ENCODE data around the gene LRRC31. TPM values are rescaled to one million over a fixed set of nuclear protein-coding genes. Genes with fewer than 3 reads are reported as not detected.

Gene LRRC31
- total and polyA plus RNA-seq, 2 of the 8 experiments (the other 6 are each of a cell fraction or from before 2014, with no cell fraction given) = not detected

DNA sequence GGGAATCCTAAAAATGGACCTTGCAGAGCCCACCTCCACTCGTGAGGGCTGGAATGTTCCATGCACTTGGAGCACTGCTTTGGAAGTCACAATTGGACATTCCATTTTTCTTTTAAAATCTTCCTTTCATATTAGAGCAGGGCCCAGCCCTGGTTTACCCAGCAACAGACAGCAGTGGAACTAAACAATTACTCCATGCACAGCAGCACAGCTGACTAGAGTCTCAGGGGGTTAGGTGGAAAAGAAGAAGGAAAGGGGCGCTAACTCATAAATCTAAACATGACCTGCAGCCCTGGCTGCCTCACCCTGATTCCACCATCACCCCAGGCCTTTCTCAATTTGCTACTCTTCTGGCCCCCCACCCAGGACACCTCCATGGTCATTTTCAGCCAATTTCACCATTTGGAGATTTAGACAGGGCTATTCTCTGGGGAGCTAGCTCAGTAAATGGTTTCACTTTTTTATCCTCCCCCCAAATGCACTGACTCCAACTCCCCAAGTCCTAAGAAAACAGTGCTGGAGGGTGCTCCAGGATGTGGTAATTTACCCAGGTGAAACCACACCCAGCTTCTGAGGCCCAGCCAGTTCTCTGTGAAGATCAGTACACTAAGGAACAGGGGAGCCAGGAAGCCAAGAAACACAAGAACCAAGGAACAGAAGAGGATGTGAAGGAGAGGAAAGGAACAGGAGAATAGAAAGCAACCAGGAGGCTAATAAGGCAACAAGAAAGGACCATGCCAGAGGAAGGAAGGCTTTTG lies 1.6 kb upstream of the LRRC31 start:
- H3K27ac ChIP-seq (ENCODE audit: low read depth, low read length) = no peak overlapping the region
- no peak overlapping the region for H2AK5ac ChIP-seq (ENCODE audit: low read depth, low read length)

More for the DNA sequence above, 1.6 kb upstream of the LRRC31 start:
- Histone ChIP-seq H3K36me3 (ENCODE audit: control insufficient read depth in 2 of 4, insufficient read depth in 4 of 4, low read length in 3 of 4) (no peaks in the 10 kb centered on the region), H3K79me2 (ENCODE audit: control insufficient read depth in 1 of 2, insufficient read depth in 2 of 2, low read length in 2 of 2) (no peaks in the 10 kb centered on the region), H3K4ac (replicated peaks; ENCODE audit: insufficient read length, low read depth, low read length) (no peak overlapping the region), H2BK20ac (ENCODE audit: low read length) (no peak overlapping the region), H3K23ac (ENCODE audit: insufficient read length) (no peak overlapping the region), H3K4me3 (ENCODE audit: extremely low read depth in 1 of 4, insufficient read depth in 2 of 4, low read depth in 3 of 4, low read length in 4 of 4) (no peak overlapping the region), H3K4me2 (ENCODE audit: insufficient read depth in 1 of 2, low read depth in 2 of 2, low read length in 2 of 2) (no peak overlapping the region), H3K79me1 (ENCODE audit: low read depth, low read length) (no peaks in the 10 kb centered on the region), H2BK5ac (ENCODE audit: low read depth, low read length) (no peak overlapping the region), H3K4me1 (replicated peaks in 1 of 4; ENCODE audit: control insufficient read depth in 3 of 4, insufficient read depth in 4 of 4, low read length in 3 of 4) (peaks cover 0 to 2% (median 0%) of the 10 kb centered on the region in 4 experiments; a peak in 1 of 7 replicates), H3K14ac (ENCODE audit: insufficient read length) (no peak overlapping the region), H4K20me1 (replicated peaks in 1 of 2; ENCODE audit: control insufficient read depth in 1 of 2, insufficient read depth in 2 of 2, low read length in 2 of 2) (no peaks in the 10 kb centered on the region), H3K56ac (replicated peaks; ENCODE audit: insufficient read length, low read depth, low read length) (no peak overlapping the region), H2BK12ac (ENCODE audit: low read depth, low read length) (no peak overlapping the region), H3K18ac (ENCODE audit: extremely low read depth, low read length) (no peak overlapping the region), H2AFZ (ENCODE audit: low read length) (no peak overlapping the region), H4K91ac (replicated peaks; ENCODE audit: insufficient read length, low read length) (no peak overlapping the region), H2BK15ac (ENCODE audit: low read length) (no peak overlapping the region), H3K27me3 (replicated peaks in 1 of 4; ENCODE audit: control insufficient read depth in 3 of 4, extremely low read depth in 1 of 4, insufficient read depth in 3 of 4, low read length in 3 of 4) (no peaks in the 10 kb centered on the region), H3K9ac (replicated peaks in 1 of 4; ENCODE audit: extremely low read depth in 1 of 4, low read depth in 3 of 4, low read length in 3 of 4) (no peak overlapping the region; a peak in 1 of 7 replicates), H4K5ac (ENCODE audit: insufficient read length, low read depth, low read length) (no peak overlapping the region), H3K9me3 (ENCODE audit: insufficient read depth in 2 of 2, low read depth in 1 of 2, low read length in 1 of 2) (no peaks in the 10 kb centered on the region), H2BK120ac (replicated peaks; ENCODE audit: low read depth, low read length) (no peak overlapping the region), H3K23me2 (ENCODE audit: low read depth, low read length) (no peaks in the 10 kb centered on the region), H4K8ac (ENCODE audit: extremely low read depth, insufficient read depth, low read length) (no peak overlapping the region)
- WGBS, 2 experiments (ENCODE audit: extremely low coverage in 1 of 2, insufficient coverage in 1 of 2, insufficient read length in 1 of 2, insufficient replicate concordance in 2 of 2, low coverage in 1 of 2, low lambda C conversion rate in 2 of 2, missing lambda C conversion rate in 1 of 2) = 100% methylated on average over 2 of the region's 2 CpGs; no CpG with 5 or more reads in 1 of the 2 experiments
- no peak for TF ChIP-seq CBX5 (IDR thresholded peaks at IDR 0.05; ENCODE audit: low read depth, low read length)
- no peak for TF ChIP-seq CHD2 (IDR thresholded peaks at IDR 0.05; ENCODE audit: low read length)
- TF ChIP-seq FOSL1 (IDR thresholded peaks at IDR 0.05; ENCODE audit: insufficient read depth, low read depth, low read length) = no peak
- TF ChIP-seq PHF8 (conservative IDR thresholded peaks at IDR 0.05; ENCODE audit: low read depth, low read length) = no peak
- TF ChIP-seq KDM4A (IDR thresholded peaks at IDR 0.05; ENCODE audit: low read depth, low read length, severe bottlenecking) = no peak
- TF ChIP-seq TCF12 (IDR thresholded peaks at IDR 0.05; ENCODE audit: low read depth, low read length) = no peak
- TF ChIP-seq BCL11A (IDR thresholded peaks at IDR 0.05; ENCODE audit: low read depth in 2 of 2, low read length in 2 of 2) = no peak
- FAIRE-seq (no peak), DNase-seq (ENCODE audit: low read depth in 1 of 2, low spot score in 2 of 2) (no peak)
- CTCF ChIA-PET (ENCODE audit: partially characterized antibody) = interaction anchor here (0.6 to 1.5 kb wide), 4 partner anchors 9 to 149 kb away, joined by 3 to 6 read pairs (median 4); partner anchors contain the start of gene SEC62
- POLR2A ChIA-PET (ENCODE audit: partially characterized antibody) = interaction anchor here (1.6 kb wide), 1 partner anchor 95 kb away, joined by 3 read pairs; no protein-coding TSS in a partner anchor
